ENCODE measurements around the gene GLB1L.
A peak's percentile ranks its signal among the peaks of the same experiment; 100 is the strongest.

GLB1L gene

DNA sequence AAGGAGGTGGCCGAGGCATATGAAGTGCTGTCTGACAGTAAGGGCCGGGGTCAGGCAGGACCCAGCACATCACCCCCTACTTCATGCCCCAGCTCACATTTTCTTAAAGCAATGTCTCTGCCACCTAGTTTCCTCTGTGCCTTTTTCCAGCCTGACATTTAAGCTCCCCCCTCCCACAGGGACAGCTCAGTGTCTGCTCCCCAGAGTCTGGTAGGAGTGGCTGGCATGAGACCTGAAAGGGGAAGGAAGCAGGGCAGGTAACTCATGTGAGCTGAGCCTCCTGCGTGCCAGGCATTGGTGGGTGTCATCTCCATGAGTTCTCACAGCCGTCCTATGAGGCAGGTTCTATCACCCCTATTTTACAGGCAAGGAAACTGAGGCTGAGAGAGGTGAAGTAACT lies 35.4 kb upstream of the GLB1L start:
- TF ChIP-seq, protein P1, sequence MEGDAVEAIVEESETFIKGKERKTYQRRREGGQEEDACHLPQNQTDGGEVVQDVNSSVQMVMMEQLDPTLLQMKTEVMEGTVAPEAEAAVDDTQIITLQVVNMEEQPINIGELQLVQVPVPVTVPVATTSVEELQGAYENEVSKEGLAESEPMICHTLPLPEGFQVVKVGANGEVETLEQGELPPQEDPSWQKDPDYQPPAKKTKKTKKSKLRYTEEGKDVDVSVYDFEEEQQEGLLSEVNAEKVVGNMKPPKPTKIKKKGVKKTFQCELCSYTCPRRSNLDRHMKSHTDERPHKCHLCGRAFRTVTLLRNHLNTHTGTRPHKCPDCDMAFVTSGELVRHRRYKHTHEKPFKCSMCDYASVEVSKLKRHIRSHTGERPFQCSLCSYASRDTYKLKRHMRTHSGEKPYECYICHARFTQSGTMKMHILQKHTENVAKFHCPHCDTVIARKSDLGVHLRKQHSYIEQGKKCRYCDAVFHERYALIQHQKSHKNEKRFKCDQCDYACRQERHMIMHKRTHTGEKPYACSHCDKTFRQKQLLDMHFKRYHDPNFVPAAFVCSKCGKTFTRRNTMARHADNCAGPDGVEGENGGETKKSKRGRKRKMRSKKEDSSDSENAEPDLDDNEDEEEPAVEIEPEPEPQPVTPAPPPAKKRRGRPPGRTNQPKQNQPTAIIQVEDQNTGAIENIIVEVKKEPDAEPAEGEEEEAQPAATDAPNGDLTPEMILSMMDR (conservative IDR thresholded peaks at IDR 0.05; ENCODE audit: control insufficient read depth, insufficient read depth, low read depth, low read length), result no peak
- no peak for DNase-seq (ENCODE audit: low read depth)
- H3K4me3 ChIP-seq (ENCODE audit: control insufficient read depth, low read depth, low read length), result no peak overlapping the region

DNA sequence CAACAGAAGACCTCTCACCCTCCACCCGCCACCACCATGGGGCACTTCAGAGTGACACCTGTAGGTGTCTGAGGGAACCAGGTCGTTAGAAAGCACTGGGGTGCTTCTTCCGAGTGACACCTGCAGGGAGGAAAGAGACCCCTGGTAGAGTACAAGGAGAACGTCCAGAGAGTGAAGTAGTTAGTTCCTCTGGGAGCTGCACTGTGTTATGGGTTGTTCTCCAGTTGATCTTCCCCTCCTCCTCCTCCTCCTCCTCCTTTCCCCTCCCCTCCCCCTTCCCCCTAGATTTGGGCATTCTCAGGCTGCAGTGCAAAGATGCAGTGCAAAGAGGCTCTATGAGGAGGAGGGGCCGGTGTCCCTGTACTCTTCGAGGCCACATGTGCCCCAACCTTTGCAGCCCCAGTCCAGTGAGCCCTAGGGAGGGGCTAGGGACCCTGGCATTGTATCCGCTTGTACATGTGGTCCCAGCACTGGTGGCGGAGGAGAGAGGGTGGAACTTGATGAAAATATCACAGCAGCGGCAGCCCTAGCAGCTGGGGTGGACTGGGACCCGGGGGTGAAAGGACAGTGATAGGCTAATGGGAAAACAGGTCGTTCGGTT lies 34.8 kb upstream of the GLB1L start:
- peak overlapping the region; percentile 69 for H3K4me3 ChIP-seq (ENCODE audit: control insufficient read depth, low read depth, low read length)
- TF ChIP-seq, protein P1 (conservative IDR thresholded peaks at IDR 0.05; ENCODE audit: control insufficient read depth, insufficient read depth, low read depth, low read length), result no peak
- DNase-seq (ENCODE audit: low read depth), result no peak

- peak within 1 kb of the TSS; percentile 69 for H3K4me3 ChIP-seq (ENCODE audit: control insufficient read depth, low read depth, low read length)
- peak; percentile 99 for DNase-seq (ENCODE audit: low read depth)
- TF ChIP-seq, protein P1 (conservative IDR thresholded peaks at IDR 0.05; ENCODE audit: control insufficient read depth, insufficient read depth, low read depth, low read length), result no peak
These were observed 34.1 kb upstream of the GLB1L start, which contains the start of gene DNAJB2 for GRCh38 chr2:219279151-219279915. Gene DNAJB2, plus strand, starts transcription at chr2:219279366. Its CDS starts 468 bp downstream, at chr2:219279834.

GRCh38 chr2:219278655-219279150 lies 33.5 kb upstream of the GLB1L start:
- no peak for DNase-seq (ENCODE audit: low read depth)
- TF ChIP-seq, protein P1 (conservative IDR thresholded peaks at IDR 0.05; ENCODE audit: control insufficient read depth, insufficient read depth, low read depth, low read length), result no peak
- H3K4me3 ChIP-seq (ENCODE audit: control insufficient read depth, low read depth, low read length), result no peak overlapping the region

GRCh38 chr2:219277703-219278654 lies 32.7 kb upstream of the GLB1L start:
- H3K4me3 ChIP-seq (ENCODE audit: control insufficient read depth, low read depth, low read length), result no peak overlapping the region
- TF ChIP-seq, protein P1 (conservative IDR thresholded peaks at IDR 0.05; ENCODE audit: control insufficient read depth, insufficient read depth, low read depth, low read length), result peak; percentile 94
- peak; percentile 80 for DNase-seq (ENCODE audit: low read depth)

- TF ChIP-seq, protein P1 (conservative IDR thresholded peaks at IDR 0.05; ENCODE audit: control insufficient read depth, insufficient read depth, low read depth, low read length), result no peak
- peak; percentile 61 for DNase-seq (ENCODE audit: low read depth)
- no peak overlapping the region for H3K4me3 ChIP-seq (ENCODE audit: control insufficient read depth, low read depth, low read length)
These were observed 29.2 kb upstream of the GLB1L start for GRCh38 chr2:219274361-219274921.
